Measurements from ENCODE around the gene SEZ6L.
"Not testable (repeated sequence)": the region's sequence is repeated elsewhere in the genome, so short reads cannot be mapped to it uniquely, and the experiment has no call there.

SEZ6L gene

DNA sequence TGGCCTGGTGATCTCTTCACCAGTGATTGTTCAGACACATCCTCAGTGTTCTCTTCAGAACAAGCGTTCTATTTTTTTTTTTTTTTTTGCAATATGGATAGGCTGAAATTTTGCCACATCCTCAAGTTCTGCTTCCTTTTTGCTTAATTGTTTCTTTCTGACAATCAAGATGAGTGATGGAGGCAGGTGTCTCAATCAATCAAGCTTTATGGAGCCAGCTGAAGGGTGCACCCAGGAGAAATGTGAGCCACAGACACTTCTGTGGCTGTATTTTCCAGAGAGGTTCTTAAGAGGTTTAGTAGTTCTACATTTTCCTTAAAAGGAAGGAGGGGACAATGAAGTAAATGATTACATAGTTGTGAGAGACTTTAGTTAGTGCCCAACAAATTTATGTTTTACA is 215.9 kb downstream of the SEZ6L start:
- no peaks in the 10 kb centered on the region for H3K9me3 Mint-ChIP-seq
- no peak overlapping the region for H3K27ac Mint-ChIP-seq
- H3K4me3 Mint-ChIP-seq: no peak overlapping the region
- H3K27me3 Mint-ChIP-seq: peaks cover 11% of the 10 kb centered on the region
- no peaks in the 10 kb centered on the region for H3K36me3 Mint-ChIP-seq
- H3K4me1 Mint-ChIP-seq: no peaks in the 10 kb centered on the region

DNA sequence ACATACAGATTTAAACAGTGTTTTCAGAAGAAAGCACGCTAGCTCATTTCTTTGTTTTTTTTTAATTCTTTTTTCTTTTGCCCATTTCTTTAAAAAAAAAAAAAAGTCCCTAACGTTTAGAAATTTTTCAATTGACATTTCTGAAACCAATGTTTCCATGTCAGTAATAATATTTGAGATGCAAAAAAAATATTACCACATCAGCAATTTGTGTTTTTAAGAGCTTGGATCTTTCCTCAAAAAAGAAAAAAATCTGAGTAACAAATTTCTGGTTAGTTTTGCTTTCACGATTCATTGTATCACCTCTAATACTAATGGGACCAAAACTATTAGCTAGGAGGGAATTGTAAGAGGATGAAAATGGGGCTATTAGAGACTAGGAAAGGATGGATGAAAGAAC is 219.9 kb downstream of the SEZ6L start:
- no peak overlapping the region for H3K4me3 Mint-ChIP-seq
- no peak overlapping the region for H3K27ac Mint-ChIP-seq
- no peaks in the 10 kb centered on the region for H3K36me3 Mint-ChIP-seq
- H3K4me1 Mint-ChIP-seq: no peaks in the 10 kb centered on the region
- no peaks in the 10 kb centered on the region for H3K9me3 Mint-ChIP-seq
- H3K27me3 Mint-ChIP-seq: peaks cover 7% of the 10 kb centered on the region

DNA sequence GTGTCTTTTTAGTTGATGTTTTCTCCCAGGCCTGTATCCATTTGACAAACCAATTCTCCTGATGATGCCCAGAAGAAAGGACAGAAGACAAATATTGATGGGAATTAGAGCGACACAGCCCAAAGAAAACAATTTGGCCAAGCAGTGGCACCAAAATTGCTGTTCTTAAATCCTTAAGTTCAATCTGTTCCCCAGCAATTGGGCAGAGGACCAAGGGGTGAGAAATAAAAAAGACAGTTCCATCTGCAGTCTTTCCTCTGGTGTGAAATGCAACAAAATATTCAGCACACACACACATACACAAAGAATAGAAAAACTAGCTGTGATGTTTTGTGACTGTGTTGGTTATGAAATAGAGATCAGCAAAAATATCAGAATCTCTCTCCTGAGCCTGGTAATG is 221.8 kb downstream of the SEZ6L start:
- Mint-ChIP-seq H3K4me3 (no peak overlapping the region), H3K36me3 (no peaks in the 10 kb centered on the region), H3K27me3 (peaks cover 3% of the 10 kb centered on the region), H3K27ac (no peak overlapping the region), H3K9me3 (no peaks in the 10 kb centered on the region), H3K4me1 (no peaks in the 10 kb centered on the region)

- H3K4me3 Mint-ChIP-seq: no peak overlapping the region
- H3K9me3 Mint-ChIP-seq: no peaks in the 10 kb centered on the region
- H3K27me3 Mint-ChIP-seq: peaks cover 1% of the 10 kb centered on the region
- H3K36me3 Mint-ChIP-seq: no peaks in the 10 kb centered on the region
- no peaks in the 10 kb centered on the region for H3K4me1 Mint-ChIP-seq
- no peak overlapping the region for H3K27ac Mint-ChIP-seq
These were observed 222.4 kb downstream of the SEZ6L start for GRCh38 chr22:26391623-26392022.

DNA sequence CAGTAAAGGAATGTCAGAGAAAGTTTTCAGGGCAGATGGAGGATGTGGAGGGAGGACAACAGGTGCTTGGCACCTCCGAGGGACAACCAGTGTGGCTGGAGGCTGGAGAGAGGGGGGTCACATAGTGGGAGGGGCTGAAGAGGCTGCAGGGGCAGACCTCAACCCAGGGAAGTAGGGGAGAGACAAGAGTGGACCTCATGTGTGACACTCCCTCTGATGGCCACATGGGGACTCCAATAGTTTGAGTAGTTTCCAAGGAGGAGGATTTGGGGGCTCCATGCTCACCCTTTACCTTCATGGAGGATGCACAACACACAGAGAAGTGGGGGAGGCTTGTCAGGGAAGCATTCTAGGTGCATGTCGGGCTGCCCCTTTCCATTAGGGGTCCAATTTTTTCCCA is 224.7 kb downstream of the SEZ6L start:
- Mint-ChIP-seq H3K27me3 (peaks cover 1% of the 10 kb centered on the region), H3K36me3 (no peaks in the 10 kb centered on the region), H3K4me1 (no peaks in the 10 kb centered on the region), H3K27ac (no peak overlapping the region), H3K9me3 (no peaks in the 10 kb centered on the region), H3K4me3 (no peak overlapping the region)

- Mint-ChIP-seq H3K27ac (no peak overlapping the region), H3K4me1 (no peaks in the 10 kb centered on the region), H3K9me3 (no peaks in the 10 kb centered on the region), H3K4me3 (no peak overlapping the region), H3K36me3 (no peaks in the 10 kb centered on the region), H3K27me3 (peaks cover 1% of the 10 kb centered on the region)
These were observed 225.5 kb downstream of the SEZ6L start for GRCh38 chr22:26394777-26395176.

- Mint-ChIP-seq H3K27me3 (peaks cover 1% of the 10 kb centered on the region), H3K4me1 (no peaks in the 10 kb centered on the region), H3K4me3 (no peak overlapping the region), H3K36me3 (no peaks in the 10 kb centered on the region), H3K9me3 (no peaks in the 10 kb centered on the region), H3K27ac (no peak overlapping the region)
These were observed 226.7 kb downstream of the SEZ6L start for GRCh38 chr22:26395926-26396325.

DNA sequence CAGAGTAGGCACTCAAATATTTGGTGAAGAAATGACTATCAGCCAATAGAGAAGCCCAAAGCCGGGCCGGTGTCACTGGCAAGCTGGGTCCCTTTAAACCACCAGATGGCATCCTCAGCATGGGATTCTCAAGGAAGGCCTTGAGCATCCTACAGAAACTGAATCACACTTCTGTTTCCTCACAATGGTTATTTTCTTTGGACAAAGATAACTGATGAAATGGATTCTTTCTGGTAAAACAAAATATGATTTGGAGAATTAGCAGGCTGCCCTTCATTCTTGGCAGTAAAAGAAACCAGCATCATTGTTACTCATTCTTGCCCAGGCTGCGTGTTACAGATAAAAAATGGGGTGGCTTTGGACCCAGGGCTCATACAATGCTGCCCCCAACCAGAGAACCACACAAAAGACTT is 229.5 kb downstream of the SEZ6L start:
- H3K36me3 Mint-ChIP-seq: no peaks in the 10 kb centered on the region
- H3K27me3 Mint-ChIP-seq: peaks cover 1% of the 10 kb centered on the region
- H3K9me3 Mint-ChIP-seq: no peaks in the 10 kb centered on the region
- no peak overlapping the region for H3K27ac Mint-ChIP-seq
- H3K4me1 Mint-ChIP-seq: peaks cover 5% of the 10 kb centered on the region
- no peak overlapping the region for H3K4me3 Mint-ChIP-seq

GRCh38 chr22:26399289-26399688 is 230.0 kb downstream of the SEZ6L start:
- Mint-ChIP-seq H3K4me3 (no peak overlapping the region), H3K4me1 (peaks cover 9% of the 10 kb centered on the region), H3K36me3 (no peaks in the 10 kb centered on the region), H3K9me3 (no peaks in the 10 kb centered on the region), H3K27me3 (peaks cover 1% of the 10 kb centered on the region), H3K27ac (no peak overlapping the region)

GRCh38 chr22:26401726-26402125 is 232.5 kb downstream of the SEZ6L start:
- H3K27me3 Mint-ChIP-seq: peaks cover 2% of the 10 kb centered on the region
- H3K9me3 Mint-ChIP-seq: no peaks in the 10 kb centered on the region
- no peak overlapping the region for H3K4me3 Mint-ChIP-seq
- H3K36me3 Mint-ChIP-seq: no peaks in the 10 kb centered on the region
- H3K27ac Mint-ChIP-seq: no peak overlapping the region
- H3K4me1 Mint-ChIP-seq: peaks cover 15% of the 10 kb centered on the region

GRCh38 chr22:26404851-26405421 is 235.7 kb downstream of the SEZ6L start:
- H3K27me3 Mint-ChIP-seq: peaks cover 2% of the 10 kb centered on the region
- H3K36me3 Mint-ChIP-seq: no peaks in the 10 kb centered on the region
- peaks cover 15% of the 10 kb centered on the region for H3K4me1 Mint-ChIP-seq
- no peak overlapping the region for H3K4me3 Mint-ChIP-seq
- H3K9me3 Mint-ChIP-seq: no peaks in the 10 kb centered on the region
- peak overlapping the region; percentile 51 for H3K27ac Mint-ChIP-seq

DNA sequence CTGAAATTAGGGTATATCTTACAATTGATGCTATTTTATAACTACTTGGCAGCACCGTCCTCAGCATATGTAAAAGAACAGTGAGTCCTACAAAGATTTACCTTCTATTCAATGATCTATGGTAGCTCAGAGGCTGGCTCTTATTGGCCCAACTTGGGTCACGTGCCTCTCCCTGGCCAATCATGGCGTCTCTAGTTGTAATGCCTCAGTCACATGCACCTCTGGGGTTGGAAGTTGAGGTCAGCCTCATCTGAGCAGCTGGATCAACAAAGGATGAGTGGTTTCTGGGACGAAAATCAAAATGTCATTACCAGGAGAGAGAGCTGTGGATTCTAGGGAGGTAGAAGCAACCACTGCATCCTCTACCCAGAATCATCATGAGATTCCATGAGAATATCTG is 236.9 kb downstream of the SEZ6L start:
- no peak overlapping the region for H3K27ac Mint-ChIP-seq
- H3K4me3 Mint-ChIP-seq: no peak overlapping the region

GRCh38 chr22:26408562-26409220 is 239.4 kb downstream of the SEZ6L start:
- H3K27me3 Mint-ChIP-seq, H3K9me3 Mint-ChIP-seq, H3K36me3 Mint-ChIP-seq, H3K4me3 Mint-ChIP-seq, H3K4me1 Mint-ChIP-seq, H3K27ac Mint-ChIP-seq: not testable (repeated sequence)

More for the DNA sequence above, 236.9 kb downstream of the SEZ6L start:
- H3K27me3 Mint-ChIP-seq: peaks cover 2% of the 10 kb centered on the region
- no peaks in the 10 kb centered on the region for H3K36me3 Mint-ChIP-seq
- H3K4me1 Mint-ChIP-seq: peaks cover 15% of the 10 kb centered on the region
- no peaks in the 10 kb centered on the region for H3K9me3 Mint-ChIP-seq

DNA sequence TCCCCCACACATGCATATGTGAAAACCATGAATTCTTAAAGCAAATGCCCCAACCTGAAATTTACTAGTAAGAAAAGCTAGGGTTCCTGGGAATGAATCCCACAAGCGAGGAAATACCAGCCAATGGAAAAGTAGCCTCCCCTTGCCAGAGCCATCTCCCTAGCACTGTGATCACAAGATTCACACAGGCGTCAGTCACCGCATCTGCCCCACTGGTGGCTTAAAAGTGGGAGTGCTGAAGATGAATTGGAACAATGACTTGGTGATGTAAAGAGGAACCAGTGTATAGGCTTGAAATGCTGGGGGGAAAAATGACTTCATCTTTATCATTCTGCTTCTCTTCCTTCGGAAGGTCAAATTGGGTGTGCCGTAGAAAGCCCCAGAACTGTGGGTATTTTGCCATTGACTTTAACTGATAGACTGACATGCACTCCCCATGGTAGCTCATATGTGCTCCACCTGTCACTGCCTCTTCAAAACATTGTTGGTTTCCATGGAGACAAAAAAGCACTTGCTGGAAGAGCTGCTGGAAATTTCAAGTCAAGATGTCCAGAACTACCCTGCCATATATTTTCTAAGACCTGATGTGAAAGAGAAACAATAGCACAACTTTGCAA is 240.6 kb downstream of the SEZ6L start:
- H3K36me3 Mint-ChIP-seq: no peaks in the 10 kb centered on the region
- H3K9me3 Mint-ChIP-seq: no peaks in the 10 kb centered on the region
- H3K4me1 Mint-ChIP-seq: peaks cover under 1% of the 10 kb centered on the region
- H3K27ac Mint-ChIP-seq: no peak overlapping the region
- H3K4me3 Mint-ChIP-seq: no peak overlapping the region
- peaks cover under 1% of the 10 kb centered on the region for H3K27me3 Mint-ChIP-seq

GRCh38 chr22:26410386-26410785 is 241.1 kb downstream of the SEZ6L start:
- H3K9me3 Mint-ChIP-seq: no peaks in the 10 kb centered on the region
- H3K4me1 Mint-ChIP-seq: no peaks in the 10 kb centered on the region
- no peak overlapping the region for H3K4me3 Mint-ChIP-seq
- H3K27me3 Mint-ChIP-seq: no peaks in the 10 kb centered on the region
- no peaks in the 10 kb centered on the region for H3K36me3 Mint-ChIP-seq
- no peak overlapping the region for H3K27ac Mint-ChIP-seq

GRCh38 chr22:26414347-26414746 is 245.1 kb downstream of the SEZ6L start:
- Mint-ChIP-seq H3K36me3 (no peaks in the 10 kb centered on the region), H3K27me3 (peaks cover 1% of the 10 kb centered on the region), H3K27ac (no peak overlapping the region), H3K9me3 (no peaks in the 10 kb centered on the region), H3K4me1 (no peaks in the 10 kb centered on the region), H3K4me3 (no peak overlapping the region)
